NCI-H1930 (cell line): ENCODE measurements around the gene CCDC102A.

ENCODE experiments used
- DNase-seq, 2 experiments: peaks; one replicate each; lab custom pipeline; 2025; lab: John Stamatoyannopoulos, UW

Gene CCDC102A

GRCh38 chr16:57537194-57537505 is 779 bp upstream of the CCDC102A start:
- DNase-seq: no peak

DNA sequence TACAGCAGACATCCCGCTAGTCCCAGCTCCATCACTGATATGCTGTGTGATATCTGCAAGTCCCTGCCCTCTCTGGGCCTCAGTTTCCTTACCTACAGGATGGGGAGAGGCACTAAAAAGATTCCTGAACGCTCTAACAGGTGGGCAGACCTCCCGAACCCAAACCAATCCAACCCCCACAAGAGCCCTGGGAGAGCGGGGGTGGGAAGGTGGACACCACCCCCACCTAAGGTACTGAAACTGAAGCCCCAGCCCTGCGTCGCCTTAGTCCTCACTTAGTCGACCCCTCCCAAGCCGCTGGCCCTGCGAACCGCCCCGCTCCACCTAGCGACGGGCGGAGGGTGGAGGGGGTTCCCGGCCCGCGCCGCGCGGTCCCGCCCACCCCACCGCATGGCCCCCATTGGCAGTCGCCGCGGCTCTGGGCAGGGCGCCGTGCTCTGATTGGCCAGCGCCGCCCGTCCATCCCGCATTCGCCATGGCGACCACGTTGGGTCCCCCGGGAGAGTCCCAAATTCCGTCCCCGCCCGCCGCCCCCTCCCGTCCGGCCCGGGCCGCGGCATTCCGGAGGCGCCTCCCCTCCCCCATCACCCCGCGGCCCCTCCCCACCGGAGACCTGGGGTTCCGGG is 578 bp downstream of the CCDC102A start:
- peak; percentile 12 to 54 for DNase-seq

DNA sequence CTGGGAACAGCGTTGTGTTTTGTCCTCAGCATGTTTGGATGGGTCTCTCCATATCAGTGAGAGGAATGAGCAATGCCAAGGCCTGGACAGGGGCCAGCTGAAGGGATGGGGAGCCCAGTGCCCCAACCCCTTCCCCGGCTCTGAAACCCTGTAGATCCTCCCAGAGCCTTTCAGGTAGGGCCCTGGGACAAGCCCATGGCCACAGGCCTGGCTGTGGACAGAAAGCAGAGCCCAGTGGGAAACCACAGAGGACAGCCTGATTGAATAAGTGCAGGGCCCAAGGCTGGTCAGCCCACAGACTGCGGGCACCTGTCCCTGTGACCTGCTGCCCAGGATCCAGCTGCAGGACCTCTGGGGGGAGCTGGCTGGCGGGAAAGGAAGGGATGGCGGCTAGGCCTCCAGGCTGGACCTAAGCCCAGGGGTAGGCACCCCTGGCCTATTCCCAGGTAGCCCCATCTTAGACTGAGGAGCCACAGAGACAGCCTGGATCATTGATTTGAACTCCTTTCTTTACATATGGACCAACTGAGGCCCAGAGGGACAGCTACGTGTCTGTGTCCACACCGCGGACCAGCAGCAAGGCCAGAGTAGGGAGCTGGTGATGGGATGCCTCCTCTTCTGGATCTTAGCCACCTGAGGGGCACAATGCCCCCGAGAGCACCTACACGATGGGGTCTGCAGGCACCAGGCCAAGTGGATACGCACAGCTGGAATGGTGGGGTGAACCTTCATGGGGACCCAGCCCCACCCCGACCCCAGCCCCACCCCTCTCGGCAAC is 1.3 kb downstream of the CCDC102A start:
- DNase-seq: no peak

GRCh38 chr16:57534337-57534880 is 2.0 kb downstream of the CCDC102A start:
- no peak for DNase-seq

GRCh38 chr16:57533431-57534336 is 2.7 kb downstream of the CCDC102A start:
- DNase-seq: no peak

DNA sequence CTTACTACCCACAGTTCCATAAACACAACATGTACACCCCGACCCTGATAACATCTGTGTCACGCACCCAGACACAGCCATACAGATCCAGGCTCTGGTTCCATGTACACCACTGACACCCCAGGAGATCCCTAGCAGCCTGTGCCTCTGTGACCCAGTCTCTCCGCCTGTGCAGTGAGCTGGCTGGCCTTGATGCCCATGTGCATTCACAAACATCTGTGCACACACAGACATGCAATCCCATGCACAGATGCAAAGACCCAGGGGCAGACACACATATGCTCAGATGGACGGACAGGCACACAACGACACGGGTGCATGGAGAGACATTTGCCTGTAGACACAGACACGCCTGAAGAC is 4.1 kb downstream of the CCDC102A start:
- DNase-seq: no peak

GRCh38 chr16:57531635-57532265 is 4.6 kb downstream of the CCDC102A start:
- no peak for DNase-seq

DNA sequence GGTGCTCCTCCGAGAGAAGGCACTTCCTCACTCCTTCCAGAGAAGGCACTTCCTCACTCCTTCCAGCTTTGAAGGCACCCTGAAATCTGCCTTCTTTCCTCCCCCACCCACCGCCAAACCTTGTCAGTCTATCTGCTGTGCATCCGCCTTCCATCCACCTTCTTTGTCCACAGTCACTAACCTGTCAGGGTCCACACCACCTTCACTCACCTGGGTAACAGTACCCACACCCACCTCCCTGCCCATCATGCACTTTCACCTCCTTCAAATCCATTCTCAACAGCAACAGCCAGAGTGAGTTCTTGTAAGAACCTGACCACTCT is 5.2 kb downstream of the CCDC102A start:
- no peak for DNase-seq

GRCh38 chr16:57530522-57531252 is 5.7 kb downstream of the CCDC102A start:
- no peak for DNase-seq

GRCh38 chr16:57530104-57530521 is 6.3 kb downstream of the CCDC102A start:
- DNase-seq: no peak

GRCh38 chr16:57529391-57530103 is 6.8 kb downstream of the CCDC102A start:
- no peak for DNase-seq

GRCh38 chr16:57528499-57529390 is 7.6 kb downstream of the CCDC102A start:
- DNase-seq: no peak

- no peak for DNase-seq
These were observed 8.6 kb downstream of the CCDC102A start for GRCh38 chr16:57527610-57528360.

GRCh38 chr16:57527027-57527426 is 9.3 kb downstream of the CCDC102A start:
- DNase-seq: no peak

DNA sequence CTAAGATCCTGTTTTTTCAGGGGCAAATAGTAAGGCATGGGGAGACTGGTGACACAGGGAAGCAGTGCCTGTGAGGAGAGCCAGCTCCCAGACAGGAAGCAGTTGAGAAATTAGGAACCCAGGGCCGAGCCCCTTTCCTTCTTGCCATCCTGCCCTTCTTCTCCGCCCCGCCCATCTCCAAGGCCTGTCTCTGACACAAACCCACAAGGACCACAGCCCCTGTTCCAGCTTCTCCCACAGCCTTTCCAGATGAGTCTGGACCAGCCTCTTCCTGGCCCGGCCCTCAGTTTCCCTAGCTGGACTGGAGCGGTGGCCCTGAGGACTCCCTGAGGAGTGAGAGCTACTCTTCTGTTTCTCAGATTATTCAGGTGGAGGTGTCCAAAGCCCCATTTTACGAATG is 9.9 kb downstream of the CCDC102A start:
- DNase-seq: no peak

- no peak for DNase-seq
These were observed 10.6 kb downstream of the CCDC102A start for GRCh38 chr16:57525761-57526160.

DNA sequence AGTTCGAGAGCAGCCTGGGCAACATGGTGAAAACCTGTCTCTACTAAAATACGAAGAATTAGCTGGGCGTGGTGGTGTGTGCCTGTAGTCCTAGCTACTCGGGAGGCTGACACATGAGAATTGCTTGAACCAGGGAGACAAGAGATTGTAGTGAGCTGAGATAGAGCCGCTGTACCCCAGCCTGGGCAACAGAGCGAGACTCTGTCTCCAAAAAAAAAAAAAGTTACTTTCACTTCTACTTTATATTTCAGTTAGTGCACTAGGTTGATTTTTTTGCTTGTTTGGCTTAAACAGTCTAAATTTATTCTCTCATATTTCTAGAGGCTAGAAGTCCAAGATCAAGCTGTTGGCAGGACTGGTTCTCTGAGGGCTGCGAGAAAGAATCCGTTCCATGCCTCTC is 13.4 kb downstream of the CCDC102A start:
- DNase-seq: no peak

GRCh38 chr16:57519796-57520360 is 16.5 kb downstream of the CCDC102A start:
- peak; percentile 5 to 52 for DNase-seq

DNA sequence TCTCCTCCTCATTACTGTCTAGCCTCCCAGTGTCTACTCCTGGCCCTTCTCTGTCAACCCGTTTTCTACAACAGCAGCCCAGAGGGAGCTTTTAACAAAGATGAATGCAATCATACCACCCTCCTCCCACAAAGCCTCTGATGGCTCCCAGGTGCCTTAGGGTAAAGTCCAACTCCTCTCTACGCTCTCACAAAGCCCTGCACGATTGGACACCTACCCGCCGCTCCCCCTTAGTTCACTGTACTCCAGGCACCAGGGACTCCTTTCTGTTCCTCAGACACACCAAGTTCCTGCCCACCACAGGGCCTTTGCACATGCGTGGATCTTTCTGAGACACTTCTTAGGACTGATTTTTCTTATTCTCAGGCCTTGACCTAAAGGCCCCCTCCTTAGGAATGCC is 17.4 kb downstream of the CCDC102A start:
- DNase-seq: no peak
